Esophagus (tissue), 2 donors: Measurements from ENCODE around the gene STX2. TPM values are rescaled to one million over a fixed set of nuclear protein-coding genes. Genes with fewer than 3 reads are reported as not detected.

Experiments used
- H3K27ac ChIP-seq, 2 donors: one replicate each; pipeline ENCODE4 v1.5.1; 2013; ENCODE audit warnings: low read depth in 2 of 2, mild to moderate bottlenecking in 2 of 2, inconsistent platforms in 1 of 2, low read length in 1 of 2, moderate library complexity in 1 of 2
- H3K27me3 ChIP-seq, 2 donors: one replicate each; pipeline ENCODE4 v1.6.1; 2013; ENCODE audit warnings: low read length in 2 of 2, control low read depth in 1 of 2, mild to moderate bottlenecking in 1 of 2; ENCODE audit not compliant: insufficient read depth in 2 of 2, control insufficient read depth in 1 of 2
- H3K36me3 ChIP-seq, 2 donors: one replicate each; pipeline ENCODE4 v1.6.1; 2013; ENCODE audit warnings: low read length in 1 of 2; ENCODE audit not compliant: control insufficient read depth in 2 of 2, insufficient read depth in 2 of 2
- H3K4me1 ChIP-seq, 2 donors: one replicate each; pipeline ENCODE4 v1.6.1; 2013; ENCODE audit warnings: low read length in 1 of 2; ENCODE audit not compliant: control insufficient read depth in 2 of 2, insufficient read depth in 2 of 2
- H3K4me3 ChIP-seq, 2 donors: one replicate each; pipeline ENCODE4 v1.5.1; 2013; ENCODE audit warnings: low read length in 2 of 2, mild to moderate bottlenecking in 2 of 2, low read depth in 1 of 2, moderate library complexity in 1 of 2
- H3K9me3 ChIP-seq, 2 donors: one replicate each; pipeline ENCODE4 v1.6.1; 2013; ENCODE audit warnings: mild to moderate bottlenecking in 2 of 2, low read depth in 1 of 2, low read length in 1 of 2, moderate library complexity in 1 of 2; ENCODE audit not compliant: control insufficient read depth in 2 of 2, insufficient read depth in 1 of 2
- WGBS, 2 donors: extraction: QIAGEN DNeasy Blood & Tissue Kit; methylation state at CpG; one replicate each; pipeline ENCODE4 v1.1.7; 2013; 5-methylcytosine and 5-hydroxymethylcytosine counted together
- polyA plus RNA-seq, 2 donors: library from polyadenylated mRNA; stranded (reverse); fragments of 200-250 nt; gene quantifications; one replicate each; pipeline ENCODE4 v1.2.3, GENCODE V29; 2013
- donor health status: healthy with polysubstance abuse.
- donor health status: Bipolar disorder and iron deficiency.

Gene STX2
- polyA plus RNA-seq, 2 donors, result 3.1 to 3.5 TPM

DNA sequence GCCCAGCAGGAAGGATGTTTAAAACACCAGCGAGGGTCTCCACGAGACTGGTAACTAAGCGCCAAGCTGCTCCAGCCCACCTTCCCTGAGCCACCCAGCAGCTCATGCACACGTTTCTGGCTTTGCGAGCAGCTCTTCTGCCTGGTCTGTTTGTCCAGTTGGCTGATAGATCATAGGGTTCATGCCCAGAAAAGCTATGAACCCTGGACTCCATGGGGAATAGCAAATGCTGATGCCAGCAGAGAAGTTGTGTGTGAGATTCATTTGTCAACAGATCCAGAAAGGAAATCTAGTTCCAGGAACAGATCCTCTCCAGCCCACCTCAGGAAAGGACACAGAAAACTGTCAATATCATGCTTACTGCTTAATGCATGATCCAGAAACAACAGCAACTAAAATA, 94.8 kb downstream of the STX2 start:
- H3K27me3 ChIP-seq, result no peaks in the 10 kb centered on the region
- WGBS, 2 donors, result 78 to 84% methylated on average over 5 of the region's 5 CpGs
- no peaks in the 10 kb centered on the region for H3K36me3 ChIP-seq
- peaks cover 0 to 4% of the 10 kb centered on the region in 2 donors for H3K4me1 ChIP-seq
- no peak overlapping the region for H3K4me3 ChIP-seq
- H3K9me3 ChIP-seq, result peaks cover 3 to 4% of the 10 kb centered on the region in 2 donors
- no peak overlapping the region for H3K27ac ChIP-seq

DNA sequence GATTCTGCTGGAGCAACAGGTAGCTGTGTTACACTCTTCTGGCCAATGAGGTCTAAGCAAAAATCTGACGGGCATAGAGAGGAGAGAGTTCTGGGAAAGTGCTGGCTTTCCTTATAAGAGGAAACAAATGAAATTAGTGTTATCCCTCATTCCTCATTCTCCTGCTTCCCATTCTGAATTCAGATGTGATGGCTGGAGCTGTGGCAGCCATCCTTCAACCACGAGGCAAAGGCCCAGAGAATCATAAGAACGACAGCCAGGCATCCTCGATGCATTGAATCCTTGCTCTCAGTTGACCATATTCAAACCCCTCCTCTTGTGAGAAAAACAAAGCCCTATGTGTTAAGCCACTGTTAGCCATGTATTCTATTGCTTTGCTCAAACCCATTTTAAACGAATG, 95.4 kb downstream of the STX2 start:
- Histone ChIP-seq H3K9me3 (peaks cover 3 to 4% of the 10 kb centered on the region in 2 donors), H3K4me1 (peaks cover 0 to 4% of the 10 kb centered on the region in 2 donors), H3K36me3 (no peaks in the 10 kb centered on the region), H3K27me3 (no peaks in the 10 kb centered on the region), H3K4me3 (no peak overlapping the region), H3K27ac (no peak overlapping the region)
- WGBS, 2 donors, result 85 to 90% methylated on average over 5 of the region's 5 CpGs

- 86 to 87% methylated on average over 2 of the region's 2 CpGs for WGBS, 2 donors
Observed at GRCh38 chr12:130743176-130743575, 95.9 kb downstream of the STX2 start.

DNA sequence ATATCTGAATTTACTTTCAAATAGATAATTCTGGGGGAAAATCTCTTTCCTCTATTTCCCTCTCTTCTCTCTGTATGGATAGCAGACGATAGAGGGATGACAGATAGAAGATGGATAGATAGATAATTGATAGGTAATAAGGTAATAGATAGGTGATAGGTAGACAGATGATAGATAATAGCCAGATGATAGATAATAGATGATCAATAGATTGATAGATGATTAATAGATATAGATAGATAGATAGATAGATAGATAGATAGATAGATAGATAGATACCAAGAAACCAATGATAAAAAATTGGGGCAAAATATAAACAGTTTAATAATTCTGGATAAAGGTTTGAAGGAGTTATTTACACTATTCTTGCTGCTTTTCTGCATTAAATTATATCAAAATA, 96.3 kb downstream of the STX2 start:
- Histone ChIP-seq H3K36me3 (no peaks in the 10 kb centered on the region), H3K27ac (no peak overlapping the region), H3K4me1 (peaks cover 0 to under 1% of the 10 kb centered on the region in 2 donors), H3K9me3 (peaks cover 3 to 4% of the 10 kb centered on the region in 2 donors), H3K27me3 (no peaks in the 10 kb centered on the region), H3K4me3 (no peak overlapping the region)
- WGBS, 2 donors, result 65 to 77% methylated on average over 1 of the region's 1 CpG

More at GRCh38 chr12:130743176-130743575, 95.9 kb downstream of the STX2 start:
- peaks cover 3 to 4% of the 10 kb centered on the region in 2 donors for H3K9me3 ChIP-seq
- no peak overlapping the region for H3K27ac ChIP-seq
- no peak overlapping the region for H3K4me3 ChIP-seq
- no peaks in the 10 kb centered on the region for H3K36me3 ChIP-seq
- peaks cover 0 to 4% of the 10 kb centered on the region in 2 donors for H3K4me1 ChIP-seq
- H3K27me3 ChIP-seq, result no peaks in the 10 kb centered on the region

GRCh38 chr12:130742112-130742511, 96.9 kb downstream of the STX2 start:
- H3K9me3 ChIP-seq, result peaks cover 3 to 4% of the 10 kb centered on the region in 2 donors
- WGBS, 2 donors, result 82 to 89% methylated on average over 12 of the region's 12 CpGs
- H3K27me3 ChIP-seq, result no peaks in the 10 kb centered on the region
- no peaks in the 10 kb centered on the region for H3K4me1 ChIP-seq
- H3K36me3 ChIP-seq, result no peaks in the 10 kb centered on the region
- H3K4me3 ChIP-seq, result no peak overlapping the region
- H3K27ac ChIP-seq, result no peak overlapping the region

Other genes with a start within 250 kb of the STX2 start
- under 1 TPM; 0.20 to 0.69 TPM for gene RIMBP2, start 123.0 kb downstream of the STX2 start, polyA plus RNA-seq
- gene RAN, start 32.8 kb upstream of the STX2 start, polyA plus RNA-seq, result 100 to 1,000 TPM; 118 to 638 TPM
- 1 to 10 TPM; 2.1 to 2.9 TPM for gene ADGRD1, start 114.7 kb upstream of the STX2 start, polyA plus RNA-seq